Panc1 (cell line): Measurements from ENCODE around the gene DRD5. TPM values are rescaled to one million over a fixed set of nuclear protein-coding genes. Genes with fewer than 3 reads are reported as not detected.
"Not testable (repeated sequence)": the region's sequence is repeated elsewhere in the genome, so short reads cannot be mapped to it uniquely, and the experiment has no call there.

ENCODE experiments used
- ATAC-seq: fragments of 200-7000 bp; cut with Tn5 transposase; 2 replicates; pipeline ENCODE4 v1.9.1; 2020; ENCODE audit warnings: mild to moderate bottlenecking, moderate library complexity
- Bru-seq: library from RNA; stranded (reverse); fragments of 400-500 nt; gene quantifications from one replicate; lab custom pipeline; 2021; lab: Mats Ljungman, UMichigan
- BruChase-seq, 2 experiments: library from RNA; stranded (reverse); fragments of 400-500 nt; gene quantifications; one replicate each; lab custom pipeline; 2021; lab: Mats Ljungman, UMichigan
- BruUV-seq: library from RNA; stranded (reverse); fragments of 400-500 nt; replicated peaks from 2 replicates; lab custom pipeline; 2021; lab: Mats Ljungman, UMichigan
- CTCF ChIA-PET: fragments of 300-600 bp; sonication (Branson Sonifier 250); formaldehyde crosslinking; loops from one replicate; lab custom pipeline; 2022; ENCODE audit warnings: antibody characterized with exemption; lab: Charles Lee
- POLR2A ChIA-PET: fragments of 300-600 bp; sonication (Branson Sonifier 250); formaldehyde crosslinking; loops from one replicate; lab custom pipeline; 2022; ENCODE audit warnings: antibody characterized with exemption; lab: Charles Lee
- DNase-seq: peaks from one replicate; pipeline ENCODE4 v3.0.0-alpha.2; 2010; ENCODE audit warnings: low read depth, low spot score
- H3K27ac ChIP-seq: 2 replicates; pipeline ENCODE4 v1.5.1; 2011; ENCODE audit warnings: mild to moderate bottlenecking, low read length, inconsistent platforms
- H3K27me3 ChIP-seq: fragments of 200-500 bp; sonication (Bioruptor generic); 2 replicates; pipeline ENCODE4 v1.6.0; 2014; ENCODE audit warnings: low read length, inconsistent platforms; ENCODE audit not compliant: control insufficient read depth, insufficient read depth
- H3K36me3 ChIP-seq: fragments of 200-500 bp; sonication (Bioruptor generic); 2 replicates; pipeline ENCODE4 v1.5.1; 2014; ENCODE audit warnings: inconsistent platforms, mild to moderate bottlenecking, low read length, moderate library complexity; ENCODE audit not compliant: control insufficient read depth, insufficient read depth
- H3K4me1 ChIP-seq: 2 replicates; pipeline ENCODE4 v1.5.1; 2011; ENCODE audit warnings: inconsistent platforms, mild to moderate bottlenecking, low read length, moderate library complexity; ENCODE audit not compliant: control insufficient read depth, insufficient read depth
- H3K4me3 ChIP-seq, 2 experiments: 2 replicates each; pipeline ENCODE4 v1.5.1; 2011 to 2012; ENCODE audit warnings: low read depth in 2 of 2, low read length in 2 of 2, mild to moderate bottlenecking in 2 of 2, inconsistent platforms in 1 of 2, moderate library complexity in 1 of 2
- H3K9me3 ChIP-seq: fragments of 200-500 bp; sonication (Bioruptor generic); 2 replicates; pipeline ENCODE4 v1.5.1; 2014; ENCODE audit warnings: low read depth, mild to moderate bottlenecking, inconsistent platforms, low read length, moderate library complexity; ENCODE audit not compliant: control insufficient read depth, insufficient read depth
- POLR2AphosphoS5 ChIP-seq: IDR thresholded peaks from 2 replicates; pipeline ENCODE4 v1.6.1; 2012; ENCODE audit warnings: mild to moderate bottlenecking, low read depth, low read length, moderate library complexity
- in situ Hi-C: cut with HindIII; loops from 2 replicates; pipeline ENCODE4 v1.10.0; 2016; ENCODE audit warnings: low sequenced_read_pairs, low pct_unique_long_range_greater_than_20kb
- intact Hi-C: fragments of 100-400 bp; cut with micrococcal nuclease; formaldehyde crosslinking; loops from one replicate; pipeline ENCODE4 v1.10.0; 2022; ENCODE audit not compliant: unreplicated experiment
- long read RNA-seq: library from polyadenylated mRNA; unstranded; transcript quantifications from one replicate; pipeline ENCODE4 v2.0.0, GENCODE V29; 2021; ENCODE audit not compliant: unreplicated experiment
- polyA plus RNA-seq: library from polyadenylated mRNA; unstranded; fragments of >200 nt; gene quantifications from one replicate; pipeline ENCODE4 v1.2.1, GENCODE V29; 2012; ENCODE audit warnings: missing spikeins; ENCODE audit not compliant: insufficient read length
- total RNA-seq: library from RNA; stranded (reverse); gene quantifications from one replicate; pipeline ENCODE4 v1.2.1, GENCODE V29; 2021; ENCODE audit not compliant: unreplicated experiment
- TF ChIP-seq, protein P1 (sequence below): fragments of 450-650 bp; IDR thresholded peaks from 2 replicates; pipeline ENCODE4 v1.5.1; 2017; ENCODE audit warnings: mild to moderate bottlenecking

The DRD5 gene
- total RNA-seq (not detected), Bru-seq, nascent RNA (not detected), BruChase-seq, experiment 1, labeled RNA remaining after a 2-hour chase (not detected), BruChase-seq, experiment 2, labeled RNA remaining after a 6-hour chase (not detected)
- not detected for polyA plus RNA-seq
- long read RNA-seq = 0 reads

DNA sequence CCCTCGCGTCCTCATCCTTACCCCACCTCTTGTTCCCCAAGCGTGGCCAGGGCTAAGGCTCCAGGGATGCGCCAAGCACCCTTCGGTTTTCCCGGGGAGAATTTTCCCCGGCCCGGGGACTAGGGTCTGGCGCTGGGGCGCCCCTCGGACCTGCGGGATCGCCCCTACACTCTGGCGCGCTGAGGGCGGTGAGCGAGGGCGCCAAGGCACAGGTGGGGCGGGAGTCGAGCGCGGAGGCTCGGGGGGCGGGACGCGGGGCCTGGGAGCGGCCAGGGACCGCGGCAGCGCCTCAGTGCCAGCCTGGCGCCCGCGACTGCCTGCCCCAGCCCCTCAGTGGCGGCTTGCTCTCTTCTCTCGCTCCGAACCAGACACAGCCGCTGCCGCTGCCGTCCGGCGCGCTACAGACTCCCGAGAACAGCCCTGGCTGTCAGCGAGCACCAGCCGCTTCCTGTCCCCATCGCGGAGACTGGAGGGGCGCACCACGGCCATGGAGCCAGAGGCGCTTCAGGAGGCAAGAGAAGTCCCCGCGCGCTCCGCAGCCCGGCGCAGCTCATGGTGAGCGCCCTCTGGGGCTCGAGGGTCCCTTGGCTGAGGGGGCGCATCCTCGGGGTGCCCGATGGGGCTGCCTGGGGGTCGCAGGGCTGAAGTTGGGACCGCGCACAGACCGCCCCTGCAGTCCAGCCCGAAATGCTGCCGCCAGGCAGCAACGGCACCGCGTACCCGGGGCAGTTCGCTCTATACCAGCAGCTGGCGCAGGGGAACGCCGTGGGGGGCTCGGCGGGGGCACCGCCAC, at the start of gene DRD5:
Gene DRD5 (plus strand): TSS at position 292 of the 793 bp plus-strand sequence. CDS start 396 bp downstream, at position 688.
- in situ Hi-C loops (no loop called here), intact Hi-C loops (no loop called here)
- ATAC-seq = no peak
- ChIA-PET CTCF (no interaction called here), POLR2A (no interaction called here)
- DNase-seq = no peak
- TF ChIP-seq POLR2AphosphoS5 = no peak
- Histone ChIP-seq H3K9me3 (no peaks in the 10 kb centered on the region), H3K27me3 (no peaks in the 10 kb centered on the region), H3K36me3 (no peaks in the 10 kb centered on the region), H3K4me1 (no peaks in the 10 kb centered on the region), H3K27ac (no peak within 1 kb of the TSS), H3K4me3 (no peak within 1 kb of the TSS)
- BruUV-seq = no TSS peak

DNA sequence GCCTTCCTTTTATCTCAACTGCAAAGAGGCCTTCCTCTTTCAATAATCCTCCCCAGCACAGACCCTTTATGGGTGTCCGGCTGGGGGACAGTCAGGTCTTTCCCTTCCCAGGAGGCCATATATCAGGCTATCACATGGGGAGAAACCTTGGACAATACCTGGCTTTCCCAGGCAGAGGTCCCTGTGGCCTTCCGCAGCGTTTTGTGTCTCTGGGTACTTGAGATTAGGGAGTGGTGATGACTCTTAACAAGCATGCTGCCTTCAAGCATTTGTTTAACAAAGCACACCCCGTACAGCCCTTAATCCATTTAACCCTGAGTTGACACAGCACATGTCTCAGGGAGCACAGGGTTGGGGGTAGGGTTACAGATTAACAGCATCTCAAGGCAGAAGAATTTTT, 49.2 kb upstream of the DRD5 start:
- DNase-seq, H3K36me3 ChIP-seq, intact Hi-C loops, BruUV-seq, POLR2A ChIA-PET, H3K4me3 ChIP-seq, H3K27ac ChIP-seq, H3K27me3 ChIP-seq, CTCF ChIA-PET, H3K9me3 ChIP-seq, H3K4me1 ChIP-seq, ATAC-seq, in situ Hi-C loops: not testable (repeated sequence)

DNA sequence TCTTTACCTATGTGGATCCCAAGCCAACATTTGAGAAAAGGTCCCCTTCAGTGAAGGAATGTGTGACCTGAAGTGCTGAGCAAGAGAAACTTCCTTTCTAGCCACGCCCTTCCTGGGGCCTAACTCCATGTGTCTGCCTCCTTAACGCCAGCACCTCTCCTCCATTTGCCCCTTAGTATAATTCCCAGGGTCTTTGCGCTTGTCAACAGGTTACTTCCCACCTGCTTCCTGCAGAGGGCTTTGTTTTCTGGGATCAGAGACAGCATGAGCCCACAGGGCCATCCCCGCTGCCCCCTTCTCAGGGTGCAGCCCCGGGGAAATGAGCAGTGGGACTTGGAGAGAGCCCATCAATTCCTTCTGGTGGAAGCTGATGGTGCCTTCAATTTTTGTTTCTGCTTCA, 45.9 kb upstream of the DRD5 start:
- H3K4me1 ChIP-seq = no peaks in the 10 kb centered on the region
- in situ Hi-C loops = no loop called here
- intact Hi-C loops = no loop called here
- no peak overlapping the region for H3K27ac ChIP-seq
- TF ChIP-seq, protein P1, sequence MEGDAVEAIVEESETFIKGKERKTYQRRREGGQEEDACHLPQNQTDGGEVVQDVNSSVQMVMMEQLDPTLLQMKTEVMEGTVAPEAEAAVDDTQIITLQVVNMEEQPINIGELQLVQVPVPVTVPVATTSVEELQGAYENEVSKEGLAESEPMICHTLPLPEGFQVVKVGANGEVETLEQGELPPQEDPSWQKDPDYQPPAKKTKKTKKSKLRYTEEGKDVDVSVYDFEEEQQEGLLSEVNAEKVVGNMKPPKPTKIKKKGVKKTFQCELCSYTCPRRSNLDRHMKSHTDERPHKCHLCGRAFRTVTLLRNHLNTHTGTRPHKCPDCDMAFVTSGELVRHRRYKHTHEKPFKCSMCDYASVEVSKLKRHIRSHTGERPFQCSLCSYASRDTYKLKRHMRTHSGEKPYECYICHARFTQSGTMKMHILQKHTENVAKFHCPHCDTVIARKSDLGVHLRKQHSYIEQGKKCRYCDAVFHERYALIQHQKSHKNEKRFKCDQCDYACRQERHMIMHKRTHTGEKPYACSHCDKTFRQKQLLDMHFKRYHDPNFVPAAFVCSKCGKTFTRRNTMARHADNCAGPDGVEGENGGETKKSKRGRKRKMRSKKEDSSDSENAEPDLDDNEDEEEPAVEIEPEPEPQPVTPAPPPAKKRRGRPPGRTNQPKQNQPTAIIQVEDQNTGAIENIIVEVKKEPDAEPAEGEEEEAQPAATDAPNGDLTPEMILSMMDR = no peak
- ChIA-PET CTCF (no interaction called here), POLR2A (no interaction called here)
- DNase-seq = no peak
- no peak overlapping the region for H3K4me3 ChIP-seq
- H3K36me3 ChIP-seq = no peaks in the 10 kb centered on the region
- ATAC-seq = no peak
- no peaks in the 10 kb centered on the region for H3K27me3 ChIP-seq
- H3K9me3 ChIP-seq = no peaks in the 10 kb centered on the region
- BruUV-seq = no TSS peak

- intact Hi-C loops, H3K9me3 ChIP-seq, H3K4me1 ChIP-seq, ATAC-seq, DNase-seq, H3K27ac ChIP-seq, H3K27me3 ChIP-seq, H3K4me3 ChIP-seq, BruUV-seq, POLR2A ChIA-PET, CTCF ChIA-PET, H3K36me3 ChIP-seq, in situ Hi-C loops: not testable (repeated sequence)
Observed at GRCh38 chr4:9737280-9737679, 44.2 kb upstream of the DRD5 start.

DNA sequence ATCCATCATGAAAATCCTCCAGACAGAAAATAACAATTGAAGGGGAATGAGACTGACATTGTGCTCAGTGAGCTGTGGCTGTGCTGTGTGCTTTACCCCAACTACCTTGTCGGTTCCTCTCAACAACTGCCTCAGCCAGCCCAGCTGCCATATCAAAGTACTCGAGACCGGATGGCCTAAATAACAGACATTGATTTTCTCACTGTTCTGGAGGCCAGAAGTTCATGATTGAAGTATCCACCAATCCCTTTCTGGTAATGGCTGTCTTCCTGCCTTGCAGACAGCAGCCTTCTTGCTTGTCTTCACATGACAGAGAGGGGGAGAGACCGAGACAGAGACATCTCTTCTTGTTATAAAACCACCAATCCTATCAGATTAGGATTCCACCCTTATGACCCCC, 37.6 kb upstream of the DRD5 start:
- intact Hi-C loops, H3K36me3 ChIP-seq, DNase-seq, H3K4me1 ChIP-seq, BruUV-seq, H3K27ac ChIP-seq, H3K9me3 ChIP-seq, in situ Hi-C loops, H3K27me3 ChIP-seq, POLR2A ChIA-PET, H3K4me3 ChIP-seq, ATAC-seq, CTCF ChIA-PET: not testable (repeated sequence)
